ENCODE data around the gene VAMP8.
"Not testable (repeated sequence)": the region's sequence is repeated elsewhere in the genome, so short reads cannot be mapped to it uniquely, and the experiment has no call there.

VAMP8 gene

GRCh38 chr2:85598594-85599340 is 21.4 kb downstream of the VAMP8 start:
- no peak for DNase-seq (ENCODE audit: low spot score)

GRCh38 chr2:85599468-85600234 is 22.3 kb downstream of the VAMP8 start:
- DNase-seq (ENCODE audit: low spot score): no peak

GRCh38 chr2:85600235-85600575 is 22.8 kb downstream of the VAMP8 start:
- DNase-seq (ENCODE audit: low spot score): no peak

- no peak for DNase-seq (ENCODE audit: low spot score)
Measured at GRCh38 chr2:85600951-85601770, 23.8 kb downstream of the VAMP8 start.

- peak; percentile 55 for DNase-seq (ENCODE audit: low spot score)
Measured at GRCh38 chr2:85601771-85602475, 24.5 kb downstream of the VAMP8 start.

- DNase-seq (ENCODE audit: low spot score): peak; percentile 90
Measured at GRCh38 chr2:85602476-85603234, 25.3 kb downstream of the VAMP8 start, which contains the start of gene TMEM150A. TSS of gene TMEM150A (minus strand) at chr2:85602698. CDS start at chr2:85601948, 750 bp downstream.

GRCh38 chr2:85604133-85604444 is 26.7 kb downstream of the VAMP8 start:
- DNase-seq (ENCODE audit: low spot score): not testable (repeated sequence)

- DNase-seq (ENCODE audit: low spot score): no peak
Measured at GRCh38 chr2:85604568-85605339, 27.4 kb downstream of the VAMP8 start.

- peak; percentile 86 for DNase-seq (ENCODE audit: low spot score)
Measured at GRCh38 chr2:85605406-85606115, 28.2 kb downstream of the VAMP8 start.

- DNase-seq (ENCODE audit: low spot score): no peak
Measured at GRCh38 chr2:85606116-85606455, 28.7 kb downstream of the VAMP8 start.

- no peak for DNase-seq (ENCODE audit: low spot score)
Measured at GRCh38 chr2:85607268-85608215, 30.2 kb downstream of the VAMP8 start.

GRCh38 chr2:85611217-85611704 is 33.9 kb downstream of the VAMP8 start:
- DNase-seq (ENCODE audit: low spot score): no peak

GRCh38 chr2:85611705-85612587 is 34.6 kb downstream of the VAMP8 start, which contains the start of gene C2orf68:
TSS of gene C2orf68 (minus strand) at chr2:85612066. CDS start at chr2:85611984, 82 bp downstream.
- peak; percentile 92 for DNase-seq (ENCODE audit: low spot score)

GRCh38 chr2:85613717-85614515 is 36.5 kb downstream of the VAMP8 start:
- DNase-seq (ENCODE audit: low spot score): no peak

- not testable (repeated sequence) for DNase-seq (ENCODE audit: low spot score)
Measured at GRCh38 chr2:85614757-85615156, 37.4 kb downstream of the VAMP8 start.

GRCh38 chr2:85615413-85615728 is 38.0 kb downstream of the VAMP8 start:
- no peak for DNase-seq (ENCODE audit: low spot score)

GRCh38 chr2:85617723-85618122 is 40.3 kb downstream of the VAMP8 start:
- not testable (repeated sequence) for DNase-seq (ENCODE audit: low spot score)
